Mesenchymal stem cell (in vitro differentiated cells and primary cell): Measurements from ENCODE around the gene COX19.

Source experiments
- DNase-seq: peaks from one replicate; pipeline ENCODE4 v3.0.0-alpha.2; 2013
- H2AFZ ChIP-seq: one replicate; pipeline ENCODE4 v1.6.1; 2013; ENCODE audit warnings: low read depth, mild to moderate bottlenecking, control low read depth, inconsistent platforms, low read length, moderate library complexity
- H2AK5ac ChIP-seq: 2 replicates; pipeline ENCODE4 v1.6.1; 2013; ENCODE audit warnings: low read length, moderate library complexity, mild to moderate bottlenecking, inconsistent platforms; ENCODE audit not compliant: severe bottlenecking
- H2BK120ac ChIP-seq: one replicate; pipeline ENCODE4 v1.6.1; 2013; ENCODE audit warnings: low read depth, mild to moderate bottlenecking, inconsistent platforms, low read length, moderate library complexity
- H2BK12ac ChIP-seq, 2 experiments: one replicate each; pipeline ENCODE4 v1.6.1; 2013; ENCODE audit warnings: inconsistent platforms in 2 of 2, low read length in 2 of 2, mild to moderate bottlenecking in 2 of 2, moderate library complexity in 2 of 2, control low read depth in 1 of 2
- H2BK15ac ChIP-seq: one replicate; pipeline ENCODE4 v1.6.1; 2013; ENCODE audit warnings: mild to moderate bottlenecking, low read depth, inconsistent platforms; ENCODE audit not compliant: poor library complexity, severe bottlenecking
- H2BK5ac ChIP-seq: 2 replicates; pipeline ENCODE4 v1.6.1; 2013; ENCODE audit warnings: low read depth, mild to moderate bottlenecking, low read length, control low read depth, inconsistent platforms; ENCODE audit not compliant: poor library complexity, severe bottlenecking
- H3K14ac ChIP-seq, 2 experiments: one replicate each; pipeline ENCODE4 v1.6.1; 2013; ENCODE audit warnings: inconsistent platforms in 2 of 2, low read length in 2 of 2, control low read depth in 1 of 2, mild to moderate bottlenecking in 1 of 2, moderate library complexity in 1 of 2
- H3K18ac ChIP-seq, 2 experiments: one replicate each; pipeline ENCODE4 v1.6.1; 2013; ENCODE audit warnings: inconsistent platforms in 2 of 2, low read length in 2 of 2, control low read depth in 1 of 2, low read depth in 1 of 2, mild to moderate bottlenecking in 1 of 2
- H3K23ac ChIP-seq, 2 experiments: one replicate each; pipeline ENCODE4 v1.6.1; 2013; ENCODE audit warnings: inconsistent platforms in 2 of 2, low read length in 2 of 2, mild to moderate bottlenecking in 2 of 2, moderate library complexity in 2 of 2, control low read depth in 1 of 2
- H3K27ac ChIP-seq: 2 replicates; pipeline ENCODE4 v1.5.1; 2013; ENCODE audit warnings: mild to moderate bottlenecking, moderate library complexity, low read length, control low read depth, inconsistent platforms; ENCODE audit not compliant: poor library complexity, severe bottlenecking
- H3K27me3 ChIP-seq, 2 experiments: 2 replicates each; pipeline versions ENCODE4 v1.6.1 to v1.7.0; 2013; ENCODE audit warnings: low read length in 2 of 2, mild to moderate bottlenecking in 2 of 2, moderate library complexity in 2 of 2, control low read depth in 1 of 2, inconsistent platforms in 1 of 2; ENCODE audit not compliant: control insufficient read depth in 1 of 2, insufficient read depth in 1 of 2
- H3K36me3 ChIP-seq, 2 experiments: 2 replicates each; pipeline versions ENCODE4 v1.6.1 to v1.7.0; 2013; ENCODE audit warnings: low read length in 2 of 2, control low read depth in 1 of 2, inconsistent platforms in 1 of 2, low read depth in 1 of 2, mild to moderate bottlenecking in 1 of 2; ENCODE audit not compliant: insufficient read depth in 2 of 2, control insufficient read depth in 1 of 2
- H3K4ac ChIP-seq, 2 experiments: one replicate each; pipeline ENCODE4 v1.6.1; 2013; ENCODE audit warnings: inconsistent platforms in 2 of 2, low read length in 2 of 2, mild to moderate bottlenecking in 2 of 2, moderate library complexity in 2 of 2, control low read depth in 1 of 2, low read depth in 1 of 2
- H3K4me1 ChIP-seq: 2 replicates; pipeline ENCODE4 v1.6.1; 2013; ENCODE audit warnings: low read depth, low read length, control low read depth; ENCODE audit not compliant: control insufficient read depth, insufficient read depth
- H3K4me2 ChIP-seq: 2 replicates; pipeline ENCODE4 v1.6.1; 2013; ENCODE audit warnings: low read length, mild to moderate bottlenecking, inconsistent platforms; ENCODE audit not compliant: poor library complexity, severe bottlenecking
- H3K4me3 ChIP-seq, 2 experiments: 2 replicates each; pipeline versions ENCODE4 v1.5.1 to v1.7.0; 2013; ENCODE audit warnings: low read length in 2 of 2, mild to moderate bottlenecking in 2 of 2, control low read depth in 1 of 2, low read depth in 1 of 2; ENCODE audit not compliant: insufficient read depth in 1 of 2
- H3K79me1 ChIP-seq: replicated peaks from 2 replicates; pipeline ENCODE4 v1.6.1; 2013; ENCODE audit warnings: mild to moderate bottlenecking, control low read depth, low read length, inconsistent platforms; ENCODE audit not compliant: poor library complexity, severe bottlenecking
- H3K9ac ChIP-seq: 2 replicates; pipeline ENCODE4 v1.7.0; 2013; ENCODE audit warnings: mild to moderate bottlenecking, low read length, moderate library complexity
- H3K9me3 ChIP-seq: 2 replicates; pipeline ENCODE4 v1.7.0; 2013; ENCODE audit warnings: mild to moderate bottlenecking, low read length; ENCODE audit not compliant: control insufficient read depth
- H4K8ac ChIP-seq: one replicate; pipeline ENCODE4 v1.6.1; 2013; ENCODE audit warnings: inconsistent platforms, mild to moderate bottlenecking, low read length, moderate library complexity
- H4K91ac ChIP-seq: one replicate; pipeline ENCODE4 v1.6.1; 2013; ENCODE audit warnings: mild to moderate bottlenecking, low read length, inconsistent platforms
- WGBS: methylation state at CpG from one replicate; pipeline ENCODE4 v1.1.7; 2013; ENCODE audit warnings: mixed read lengths; 5-methylcytosine and 5-hydroxymethylcytosine counted together

Gene COX19

DNA sequence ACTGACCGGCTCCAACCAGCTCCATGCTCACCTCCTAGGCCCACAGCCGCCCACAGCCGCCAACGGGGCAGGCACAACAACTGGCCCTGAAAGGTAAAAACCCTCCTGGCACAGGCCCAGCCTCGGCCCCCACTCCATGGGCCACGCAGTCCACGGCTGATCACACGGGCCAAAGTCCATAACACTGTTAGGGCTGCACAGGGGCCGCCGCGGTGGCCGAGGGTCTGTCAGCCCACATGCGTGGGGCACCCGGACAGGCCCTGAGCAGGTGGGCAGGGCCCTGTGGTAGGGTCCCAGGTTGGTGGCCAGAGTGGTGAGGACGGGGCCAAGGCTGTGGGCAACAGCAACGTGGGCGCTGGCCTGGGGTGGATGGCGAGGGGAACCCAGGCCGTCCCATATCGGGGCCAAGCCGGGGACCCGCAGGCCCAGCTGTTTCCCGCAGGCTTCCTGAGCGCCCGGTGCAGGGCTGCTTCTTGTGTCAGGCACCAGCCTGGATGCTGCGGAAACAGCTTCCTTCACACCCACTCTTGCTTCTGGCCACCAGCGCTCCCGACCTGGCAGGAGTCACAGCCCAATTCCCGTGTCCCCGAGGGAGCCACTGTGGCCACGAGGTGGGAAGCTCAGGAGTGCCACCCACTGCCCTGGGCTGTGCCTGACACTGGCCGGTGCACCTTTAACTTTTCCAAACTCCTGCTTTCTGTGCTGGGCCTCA is 36.8 kb upstream of the COX19 start:
- Histone ChIP-seq H3K36me3 (peaks cover 15 to 61% of the 10 kb centered on the region in 2 experiments), H3K4me3 (no peak overlapping the region), H2BK120ac (no peak overlapping the region), H2BK15ac (no peak overlapping the region), H3K9ac (no peak overlapping the region), H2AFZ (no peak overlapping the region), H4K8ac (no peak overlapping the region), H3K14ac (no peak overlapping the region), H3K23ac (no peak overlapping the region), H3K4ac (no peak overlapping the region), H3K27me3 (no peaks in the 10 kb centered on the region), H3K4me1 (peaks cover 33% of the 10 kb centered on the region), H3K4me2 (no peak overlapping the region), H2BK12ac (no peak overlapping the region), H3K27ac (no peak overlapping the region), H2BK5ac (no peak overlapping the region), H4K91ac (no peak overlapping the region), H2AK5ac (no peak overlapping the region), H3K18ac (no peak overlapping the region), H3K9me3 (no peaks in the 10 kb centered on the region), H3K79me1 (peaks cover 48% of the 10 kb centered on the region)
- WGBS: 96% methylated on average over 32 of the region's 32 CpGs
- no peak for DNase-seq

DNA sequence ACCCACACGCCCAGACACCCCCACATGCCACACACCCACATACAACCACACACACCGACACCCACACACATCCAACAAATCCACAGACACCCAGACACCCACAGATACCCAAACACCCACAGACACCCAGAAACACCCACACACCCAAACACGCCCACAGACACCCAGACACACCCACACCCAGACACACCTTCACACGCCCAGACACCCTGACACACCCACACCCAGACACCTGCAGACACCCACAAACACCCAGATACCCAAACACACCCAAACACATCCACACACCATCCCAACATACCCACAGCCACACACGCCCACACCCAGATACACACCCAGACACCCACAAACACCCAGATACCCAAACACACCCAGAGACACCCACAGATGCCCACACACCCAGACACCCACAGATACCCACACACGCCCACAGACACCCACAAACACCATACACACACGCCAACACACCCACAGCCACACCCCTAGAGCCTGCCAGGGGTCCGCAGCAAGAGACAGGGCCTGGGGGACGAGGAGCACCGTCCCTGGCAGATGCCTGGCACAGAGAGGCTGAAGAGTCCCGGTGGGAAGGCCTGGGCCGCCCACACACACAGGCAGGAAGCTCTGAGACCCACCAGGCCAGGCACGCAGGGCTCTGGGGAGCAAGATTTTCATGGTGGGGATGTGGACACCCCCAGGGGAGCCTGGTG is 36.1 kb upstream of the COX19 start:
- H3K27me3 ChIP-seq: no peaks in the 10 kb centered on the region
- H2AFZ ChIP-seq: no peak overlapping the region
- no peak overlapping the region for H3K9ac ChIP-seq
- no peak overlapping the region for H3K4me3 ChIP-seq
- no peak overlapping the region for H3K4ac ChIP-seq
- H3K23ac ChIP-seq: no peak overlapping the region
- WGBS: 91% methylated on average over 13 of the region's 13 CpGs
- H4K91ac ChIP-seq: no peak overlapping the region
- H3K18ac ChIP-seq: no peak overlapping the region
- no peak overlapping the region for H3K4me2 ChIP-seq
- peaks cover 20 to 61% of the 10 kb centered on the region in 2 experiments for H3K36me3 ChIP-seq
- H2AK5ac ChIP-seq: no peak overlapping the region
- no peak overlapping the region for H2BK5ac ChIP-seq
- peaks cover 27% of the 10 kb centered on the region for H3K4me1 ChIP-seq
- H3K14ac ChIP-seq: no peak overlapping the region
- DNase-seq: no peak
- no peak overlapping the region for H4K8ac ChIP-seq
- H2BK120ac ChIP-seq: no peak overlapping the region
- H3K79me1 ChIP-seq: peaks cover 49% of the 10 kb centered on the region
- no peak overlapping the region for H3K27ac ChIP-seq
- H2BK12ac ChIP-seq: no peak overlapping the region
- H2BK15ac ChIP-seq: no peak overlapping the region
- H3K9me3 ChIP-seq: no peaks in the 10 kb centered on the region

DNA sequence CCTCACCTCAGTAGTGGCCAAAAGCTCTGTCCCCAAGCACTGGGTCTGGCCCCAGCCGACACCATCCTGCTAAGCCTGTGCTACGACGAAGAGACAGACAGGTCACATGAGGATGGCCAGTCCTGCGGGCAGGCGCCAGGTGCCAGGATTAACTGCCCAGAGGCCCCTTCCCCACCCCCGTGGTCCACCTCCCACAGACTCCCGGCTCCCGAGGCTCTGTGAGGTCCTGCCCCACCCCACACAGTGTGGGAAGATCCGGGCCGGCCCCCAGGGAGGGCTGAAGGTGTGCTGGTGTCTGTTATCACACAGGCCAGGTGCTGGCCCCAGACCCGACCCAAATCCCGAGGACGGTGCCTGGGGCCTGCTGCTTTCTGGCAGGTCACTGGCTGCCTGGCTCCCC is 34.9 kb upstream of the COX19 start:
- H3K23ac ChIP-seq: no peak overlapping the region
- H4K91ac ChIP-seq: no peak overlapping the region
- no peak overlapping the region for H3K14ac ChIP-seq
- no peak overlapping the region for H2BK12ac ChIP-seq
- peaks cover 44% of the 10 kb centered on the region for H3K79me1 ChIP-seq
- peaks cover 16% of the 10 kb centered on the region for H3K4me1 ChIP-seq
- H2AFZ ChIP-seq: no peak overlapping the region
- DNase-seq: no peak
- no peak overlapping the region for H2BK15ac ChIP-seq
- H2BK120ac ChIP-seq: no peak overlapping the region
- no peaks in the 10 kb centered on the region for H3K9me3 ChIP-seq
- no peak overlapping the region for H3K18ac ChIP-seq
- H2AK5ac ChIP-seq: no peak overlapping the region
- H3K9ac ChIP-seq: no peak overlapping the region
- no peaks in the 10 kb centered on the region for H3K27me3 ChIP-seq
- H2BK5ac ChIP-seq: no peak overlapping the region
- no peak overlapping the region for H3K27ac ChIP-seq
- H3K4me3 ChIP-seq: no peak overlapping the region
- WGBS: 85% methylated on average over 12 of the region's 13 CpGs
- H3K36me3 ChIP-seq: peaks cover 20 to 70% of the 10 kb centered on the region in 2 experiments
- H4K8ac ChIP-seq: no peak overlapping the region
- no peak overlapping the region for H3K4ac ChIP-seq
- no peak overlapping the region for H3K4me2 ChIP-seq

- H3K4me3 ChIP-seq: no peak overlapping the region
- H2AK5ac ChIP-seq: no peak overlapping the region
- H2BK15ac ChIP-seq: no peak overlapping the region
- no peaks in the 10 kb centered on the region for H3K9me3 ChIP-seq
- H2BK120ac ChIP-seq: no peak overlapping the region
- no peak overlapping the region for H3K4ac ChIP-seq
- no peak overlapping the region for H3K14ac ChIP-seq
- H2BK12ac ChIP-seq: no peak overlapping the region
- H3K27ac ChIP-seq: no peak overlapping the region
- no peak overlapping the region for H3K18ac ChIP-seq
- no peak overlapping the region for H4K8ac ChIP-seq
- H3K4me2 ChIP-seq: no peak overlapping the region
- no peak overlapping the region for H2BK5ac ChIP-seq
- peaks cover 11% of the 10 kb centered on the region for H3K4me1 ChIP-seq
- no peak overlapping the region for H4K91ac ChIP-seq
- WGBS: 97% methylated on average over 22 of the region's 22 CpGs
- H3K36me3 ChIP-seq: peaks cover 20 to 66% of the 10 kb centered on the region in 2 experiments
- no peak overlapping the region for H3K23ac ChIP-seq
- H2AFZ ChIP-seq: no peak overlapping the region
- H3K79me1 ChIP-seq: peaks cover 39% of the 10 kb centered on the region
- H3K9ac ChIP-seq: no peak overlapping the region
- H3K27me3 ChIP-seq: no peaks in the 10 kb centered on the region
- no peak for DNase-seq
Observed at GRCh38 chr7:1009747-1010146, 34.4 kb upstream of the COX19 start.
